ENCODE data around the gene MED26. TPM values are rescaled to one million over a fixed set of nuclear protein-coding genes. Genes with fewer than 3 reads are reported as not detected.

The MED26 gene
- total and polyA plus RNA-seq, 2 of the 13 experiments (the other 11 are each of a cell fraction or from before 2014, with no cell fraction given) = 3.5 to 3.8 TPM

- TF ChIP-seq ARID4A (CRISPR knock-in tag; IDR thresholded peaks at IDR 0.05; ENCODE audit: borderline replicate concordance) (no peak), RBAK (CRISPR knock-in tag; IDR thresholded peaks at IDR 0.05) (no peak), ZNF563 (CRISPR knock-in tag; IDR thresholded peaks at IDR 0.05) (no peak), FOXC1 (CRISPR knock-in tag; IDR thresholded peaks at IDR 0.05; ENCODE audit: borderline replicate concordance) (no peak)
Measured at GRCh38 chr19:16612636-16613035, 15.4 kb downstream of the MED26 start (continued).

GRCh38 chr19:16611121-16611520 lies 16.9 kb downstream of the MED26 start:
- Histone ChIP-seq H2AFZ (ENCODE audit: low read length) (no peak overlapping the region), H4K20me1 (ENCODE audit: insufficient read depth, low read length) (peaks cover 11% of the 10 kb centered on the region; the same call in 1 of the 2 replicates), H3K9me3 (ENCODE audit: low read length) (no peaks in the 10 kb centered on the region), H3K36me3 (replicated peaks in 1 of 2; ENCODE audit: control insufficient read depth in 1 of 2, insufficient read depth in 2 of 2, low read length in 2 of 2) (no peaks in the 10 kb centered on the region; a peak in 1 of 5 replicates), H3K9ac (ENCODE audit: insufficient read depth, low read depth, low read length) (no peak overlapping the region), H3K27me3 (ENCODE audit: control insufficient read depth in 1 of 2, insufficient read depth in 2 of 2, low read length in 2 of 2) (no peaks in the 10 kb centered on the region), H3K4me3 (replicated peaks in 1 of 3; ENCODE audit: insufficient read depth in 1 of 3, low read depth in 2 of 3, low read length in 3 of 3) (no peak overlapping the region), H3K27ac (ENCODE audit: extremely low read length, insufficient read depth, low read length) (no peak overlapping the region), H3K4me1 (ENCODE audit: insufficient read depth, low read length) (no peaks in the 10 kb centered on the region), H3K4me2 (ENCODE audit: low read depth, low read length) (no peak overlapping the region), H3K79me2 (ENCODE audit: insufficient read depth, low read length) (peaks cover 87% of the 10 kb centered on the region)
- in situ Hi-C loops (cut with HindIII; ENCODE audit: extremely low pct_ligation_motif_present, low pct_unique_long_range_greater_than_20kb) (no loop called here), intact Hi-C loops (cut with micrococcal nuclease; ENCODE audit: unreplicated experiment) (no loop called here)
- BruUV-seq (replicated peaks) = no TSS peak
- DNase-seq (ENCODE audit: low spot score) (no peak), FAIRE-seq (no peak), ATAC-seq (no peak)
- POLR2A ChIA-PET = no interaction called here
- CTCF ChIA-PET (ENCODE audit: low intra/inter-chr PET ratio, low total read pairs) = no interaction called here
- TF ChIP-seq ZNF672 (CRISPR knock-in tag; IDR thresholded peaks at IDR 0.05) (no peak), ZNF33B (CRISPR knock-in tag; IDR thresholded peaks at IDR 0.05) (no peak), ZNF292 (CRISPR knock-in tag; IDR thresholded peaks at IDR 0.05; ENCODE audit: borderline replicate concordance, low read depth) (no peak), DRAP1 (CRISPR knock-in tag; IDR thresholded peaks at IDR 0.05) (no peak), XRCC5 (optimal IDR thresholded peaks at IDR 0.05; ENCODE audit: low read length) (no peak), ZFP41 (CRISPR knock-in tag; IDR thresholded peaks at IDR 0.05; ENCODE audit: borderline replicate concordance) (no peak), TBX3 (IDR thresholded peaks at IDR 0.05; ENCODE audit: borderline replicate concordance) (no peak), NCOA1 (CRISPR knock-in tag; IDR thresholded peaks at IDR 0.05) (no peak), PAF1 (CRISPR knock-in tag; IDR thresholded peaks at IDR 0.05) (no peak)
- WGBS (ENCODE audit: low lambda C conversion rate) = 98% methylated on average over 6 of the region's 6 CpGs
